Mucosa of descending colon (tissue), 3 donors: ENCODE results near the gene SYT8. TPM values are rescaled to one million over a fixed set of nuclear protein-coding genes. Genes with fewer than 3 reads are reported as not detected.
A peak's percentile ranks its signal among the peaks of the same experiment; 100 is the strongest.

ENCODE experiments used
- ATAC-seq: fragments of 200-7000 bp; cut with Tn5 transposase; one replicate; pipeline ENCODE4 v1.9.1; 2020; ENCODE audit warnings: mild to moderate bottlenecking, moderate library complexity
- DNase-seq, 3 donors: peaks; one replicate each; pipeline ENCODE4 v3.0.0-alpha.2; 2020
- H3K36me3 ChIP-seq: fragments of 200-600 bp; one replicate; pipeline ENCODE4 v1.8.0; 2021; ENCODE audit warnings: low read depth, mild to moderate bottlenecking
- H3K4me1 ChIP-seq: fragments of 200-600 bp; one replicate; pipeline ENCODE4 v1.8.0; 2021; ENCODE audit warnings: low read depth, mild to moderate bottlenecking
- H3K4me3 ChIP-seq: fragments of 200-600 bp; one replicate; pipeline ENCODE4 v1.8.0; 2021; ENCODE audit warnings: mild to moderate bottlenecking
- H3K9me3 ChIP-seq: fragments of 200-600 bp; one replicate; pipeline ENCODE4 v1.8.0; 2021; ENCODE audit warnings: mild to moderate bottlenecking
- CTCF ChIP-seq: fragments of 200-600 bp; IDR thresholded peaks from one replicate; pipeline ENCODE4 v1.8.0; 2022; ENCODE audit warnings: antibody characterized with exemption, mild to moderate bottlenecking
- intact Hi-C, 2 donors: fragments of 100-400 bp; cut with DNase I in 1 of 2; cut with micrococcal nuclease in 1 of 2; formaldehyde crosslinking; loops; one replicate each; pipeline versions ENCODE4 v1.11.0 to v1.11.1; 2022; cut with DNase I, micrococcal nuclease
- total RNA-seq, 3 donors: library from RNA; stranded (reverse); fragmentation: NEBNext Ultra II Directional in 2 of 3; extraction: Animal tissue kit (Norgen Biotek cat#: 25700) in 2 of 3; gene quantifications; one replicate each; pipeline versions ENCODE4 v1.2.1 to v1.2.4, GENCODE V29; 2021 to 2023
- donor health status: DM: no; HTN: no; CAD: no; lungs with moderate emphysema.
- donor health status: DM: no; HTN: no; CAD: no.
- donor health status: DM: no; HTN: yes; CAD: no.

SYT8 gene
- total RNA-seq, 3 donors from 2014 or later, result 0.98 to 2.4 (median 2.1) TPM

DNA sequence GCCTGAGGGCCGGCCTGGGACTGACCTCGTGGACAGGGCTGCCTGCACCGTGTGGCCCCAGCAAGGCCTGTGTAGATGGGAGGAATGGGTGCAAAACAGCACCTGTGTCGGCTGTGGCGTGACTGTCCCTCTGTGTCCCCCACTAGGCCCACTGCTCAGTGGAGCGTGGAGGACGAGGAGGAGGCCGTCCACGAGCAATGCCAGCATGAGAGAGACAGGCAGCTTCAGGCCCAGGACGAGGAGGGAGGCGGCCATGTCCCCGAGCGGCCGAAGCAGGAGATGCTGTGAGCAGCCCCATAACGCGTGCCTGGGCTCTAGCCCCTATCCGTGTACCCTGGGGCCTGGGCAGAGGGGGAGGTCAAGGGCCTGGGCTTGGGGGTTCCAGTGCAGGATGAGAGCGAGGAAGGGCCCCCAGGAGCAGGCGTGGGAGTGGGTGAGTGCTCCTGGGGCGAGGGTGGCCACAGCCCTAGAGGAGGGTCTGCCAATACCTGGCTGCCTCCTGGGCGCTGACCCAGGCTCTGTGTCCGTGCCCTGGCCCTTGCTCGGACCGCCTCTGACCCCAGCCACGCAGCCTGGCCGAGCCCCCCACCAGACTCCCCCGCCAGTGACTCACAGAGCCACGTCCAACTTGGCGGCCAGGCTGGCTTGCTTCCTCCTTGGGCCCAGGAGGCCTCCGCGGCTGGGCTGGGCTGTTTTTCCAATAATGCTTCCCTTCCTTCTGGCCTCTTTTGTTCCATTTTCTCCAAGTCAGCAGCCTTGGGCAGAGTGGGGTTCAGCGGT, 45.3 kb downstream of the SYT8 start:
- TF ChIP-seq CTCF, result no peak
- no peaks in the 10 kb centered on the region for H3K9me3 ChIP-seq
- intact Hi-C loops, result no loop called here
- DNase-seq (peak; percentile 35 to 72 (median 49)), ATAC-seq (peak; percentile 20)
- H3K4me1 ChIP-seq, result peaks cover 11% of the 10 kb centered on the region
- no peaks in the 10 kb centered on the region for H3K36me3 ChIP-seq
- H3K4me3 ChIP-seq, result no peak overlapping the region

DNA sequence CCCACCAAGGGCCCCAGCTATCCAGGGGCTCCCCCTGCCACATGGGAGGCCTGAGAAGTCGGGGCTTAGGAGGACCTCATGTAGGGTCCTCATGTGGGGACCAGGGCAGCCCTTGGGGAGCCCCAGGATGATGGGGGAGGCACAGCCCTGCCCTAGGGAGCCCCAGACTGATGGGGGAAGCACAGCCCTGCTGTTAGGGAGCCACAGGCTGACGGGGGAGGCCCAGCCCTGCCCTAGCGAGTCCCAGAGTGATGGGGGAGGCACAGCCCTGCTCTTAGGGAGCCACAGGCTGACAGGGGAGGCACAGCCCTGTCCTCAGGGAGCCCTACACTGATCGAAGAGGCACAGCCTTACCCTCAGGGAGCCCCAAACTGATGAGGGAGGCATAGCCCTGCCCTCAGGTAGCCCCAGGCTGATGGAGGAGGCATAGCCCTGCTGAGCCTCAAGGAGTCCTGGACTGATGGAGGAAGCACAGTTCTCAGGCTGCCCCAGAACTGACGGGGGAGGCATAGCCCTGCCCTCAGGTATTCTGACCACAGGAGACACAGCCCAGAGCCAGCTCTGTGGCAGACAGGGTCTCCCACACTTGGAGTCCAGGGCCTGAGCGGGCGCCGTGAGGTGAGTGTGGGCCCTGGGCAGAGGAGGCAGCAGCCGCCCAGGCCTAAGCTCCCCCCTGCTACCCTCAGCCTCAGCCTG, 46.1 kb downstream of the SYT8 start:
- no peaks in the 10 kb centered on the region for H3K9me3 ChIP-seq
- peaks cover 11% of the 10 kb centered on the region for H3K4me1 ChIP-seq
- DNase-seq (no peak), ATAC-seq (peak; percentile 1)
- no peak overlapping the region for H3K4me3 ChIP-seq
- intact Hi-C loops, result no loop called here
- no peak for TF ChIP-seq CTCF
- H3K36me3 ChIP-seq, result no peaks in the 10 kb centered on the region

- H3K4me1 ChIP-seq, result peaks cover 8% of the 10 kb centered on the region
- no peak overlapping the region for H3K4me3 ChIP-seq
- intact Hi-C loops, result no loop called here
- no peaks in the 10 kb centered on the region for H3K36me3 ChIP-seq
- DNase-seq, result peak in 2 of 3 donors; percentile 37 to 58
- peak; percentile 18 for ATAC-seq
- H3K9me3 ChIP-seq, result no peaks in the 10 kb centered on the region
- TF ChIP-seq CTCF, result no peak
Observed at GRCh38 chr11:1881442-1882264, 46.9 kb downstream of the SYT8 start.

DNA sequence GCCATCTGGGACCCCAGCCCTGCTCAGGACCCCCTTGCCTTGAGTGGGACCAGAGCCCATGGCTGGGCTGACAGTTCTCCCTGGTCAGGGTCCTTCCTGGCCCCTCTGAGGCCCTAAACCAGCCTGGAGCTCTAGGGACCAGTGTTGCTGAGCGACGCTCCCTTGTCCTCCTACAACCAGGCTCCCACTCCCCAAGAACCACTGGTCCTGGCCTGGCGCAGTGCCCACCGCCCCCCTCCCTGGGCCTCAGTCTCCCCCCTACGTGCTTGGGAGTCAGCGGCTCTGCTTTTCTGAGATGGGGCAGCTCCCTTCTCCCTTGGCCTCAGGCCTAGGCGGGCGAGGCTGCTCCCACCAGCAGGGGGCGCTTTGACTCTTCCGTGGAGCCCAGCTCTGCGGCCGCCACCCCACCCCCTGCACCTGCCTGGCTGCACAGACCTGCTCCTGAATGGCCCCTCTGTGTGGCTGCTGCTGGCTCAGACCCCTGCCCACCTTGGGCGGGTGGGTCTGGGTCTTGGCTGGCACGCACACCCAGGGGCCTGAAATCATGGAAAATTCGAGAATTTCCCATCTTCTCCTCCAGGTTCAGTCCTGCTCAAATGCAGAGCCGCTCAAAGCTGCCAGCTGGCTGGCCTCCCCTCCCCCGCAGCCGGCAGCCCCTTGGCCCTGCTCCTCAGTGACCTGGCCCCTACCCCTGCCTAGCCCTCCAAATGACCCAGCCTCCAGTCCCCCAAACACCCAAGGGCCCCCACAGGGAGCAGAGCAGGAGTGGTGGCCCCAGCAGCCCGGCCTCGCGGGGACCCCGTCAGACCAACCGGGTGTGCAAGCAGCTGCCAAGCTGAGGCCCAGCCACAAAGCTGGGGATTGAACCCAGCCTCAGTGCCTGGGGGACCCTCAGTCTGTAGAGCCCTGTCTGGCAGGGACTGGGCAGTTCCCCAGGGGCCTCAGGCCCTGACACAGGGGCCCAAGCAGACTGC, 47.8 kb downstream of the SYT8 start:
- peak; percentile 85 to 89 (median 88) for DNase-seq
- intact Hi-C loops, result no loop called here

More for the DNA sequence above, 47.8 kb downstream of the SYT8 start:
- no peak overlapping the region for H3K4me3 ChIP-seq
- TF ChIP-seq CTCF, result peak; percentile 78
- no peaks in the 10 kb centered on the region for H3K9me3 ChIP-seq
- peaks cover 5% of the 10 kb centered on the region for H3K4me1 ChIP-seq
- ATAC-seq, result peak; percentile 88
- no peaks in the 10 kb centered on the region for H3K36me3 ChIP-seq
